H1 (cell line): Measurements from ENCODE around the gene SLAIN2. TPM values are rescaled to one million over a fixed set of nuclear protein-coding genes. Genes with fewer than 3 reads are reported as not detected.

Experiments
- CTCF ChIA-PET: fragments of 300-600 bp; sonication (Branson Sonifier 250); formaldehyde crosslinking; loops from one replicate; lab custom pipeline; 2021; ENCODE audit not compliant: partially characterized antibody; lab: Charles Lee
- POLR2A ChIA-PET: fragments of 300-600 bp; sonication (Branson Sonifier 250); formaldehyde crosslinking; loops from one replicate; lab custom pipeline; 2021; ENCODE audit warnings: inconsistent platforms; ENCODE audit not compliant: partially characterized antibody; lab: Charles Lee
- DNase-seq, 2 experiments: peaks; one replicate each; pipeline versions ENCODE4 v3.0.0 to v3.0.0-alpha.2; 2010 to 2022; ENCODE audit warnings: low spot score in 2 of 2, low read depth in 1 of 2, mixed read lengths in 1 of 2
- FAIRE-seq: peaks from 2 replicates; lab custom pipeline; 2011; peaks lifted over from hg19 to GRCh38; lab: Jason Lieb, UNC
- H2AFZ ChIP-seq: 2 replicates; pipeline ENCODE4 v1.8.1; 2012; ENCODE audit warnings: low read length, inconsistent platforms
- H2AK5ac ChIP-seq: 2 replicates; pipeline ENCODE4 v1.6.1; 2013; ENCODE audit warnings: low read depth, low read length
- H2BK120ac ChIP-seq: replicated peaks from 2 replicates; pipeline ENCODE3; 2013; ENCODE audit warnings: low read depth, low read length, inconsistent platforms
- H2BK12ac ChIP-seq: 2 replicates; pipeline ENCODE4 v1.6.1; 2013; ENCODE audit warnings: low read depth, low read length
- H2BK15ac ChIP-seq: 2 replicates; pipeline ENCODE4 v1.6.1; 2013; ENCODE audit warnings: low read length
- H2BK20ac ChIP-seq: 2 replicates; pipeline ENCODE4 v1.6.1; 2013; ENCODE audit warnings: low read length
- H2BK5ac ChIP-seq: 2 replicates; pipeline ENCODE4 v1.6.1; 2013; ENCODE audit warnings: low read depth, low read length
- H3K14ac ChIP-seq: 2 replicates; pipeline ENCODE4 v1.6.1; 2013; ENCODE audit warnings: inconsistent platforms; ENCODE audit not compliant: insufficient read length
- H3K18ac ChIP-seq: 2 replicates; pipeline ENCODE4 v1.6.1; 2013; ENCODE audit warnings: low read length; ENCODE audit errors: extremely low read depth
- H3K23ac ChIP-seq: 2 replicates; pipeline ENCODE4 v1.6.1; 2013; ENCODE audit warnings: inconsistent platforms; ENCODE audit not compliant: insufficient read length
- H3K23me2 ChIP-seq: 2 replicates; pipeline ENCODE4 v1.6.1; 2013; ENCODE audit warnings: low read depth, low read length
- H3K27ac ChIP-seq: 2 replicates; pipeline ENCODE4 v1.6.1; 2011; ENCODE audit warnings: low read depth, low read length, inconsistent platforms
- H3K27me3 ChIP-seq, 4 experiments: replicated peaks in 1 of 4; 1 replicate in 1 of 4; 2 replicates in 3 of 4; pipeline versions ENCODE4 v1.6.1 to v1.8.1; 2011 to 2013; ENCODE audit warnings: low read length in 3 of 4, mild to moderate bottlenecking in 3 of 4, inconsistent platforms in 2 of 4, mixed read lengths in 2 of 4, moderate library complexity in 1 of 4; ENCODE audit not compliant: control insufficient read depth in 3 of 4, insufficient read depth in 3 of 4; ENCODE audit errors: extremely low read depth in 1 of 4
- H3K36me3 ChIP-seq, 4 experiments: 2 replicates each; pipeline versions ENCODE4 v1.6.1 to v1.8.1; 2011 to 2013; ENCODE audit warnings: mild to moderate bottlenecking in 4 of 4, low read length in 3 of 4, moderate library complexity in 2 of 4, control low read depth in 1 of 4, inconsistent platforms in 1 of 4; ENCODE audit not compliant: insufficient read depth in 4 of 4, control insufficient read depth in 2 of 4
- H3K4ac ChIP-seq: replicated peaks from 2 replicates; pipeline ENCODE3; 2013; ENCODE audit warnings: low read length, low read depth, mixed read lengths, inconsistent platforms; ENCODE audit not compliant: insufficient read length
- H3K4me1 ChIP-seq, 4 experiments: replicated peaks in 1 of 4; 1 replicate in 1 of 4; 2 replicates in 3 of 4; pipeline versions ENCODE4 v1.6.1 to v1.8.1; 2011 to 2013; ENCODE audit warnings: low read length in 3 of 4, inconsistent platforms in 2 of 4, mixed read lengths in 1 of 4; ENCODE audit not compliant: insufficient read depth in 4 of 4, control insufficient read depth in 3 of 4
- H3K4me2 ChIP-seq, 2 experiments: 2 replicates each; pipeline versions ENCODE4 v1.6.1 to v1.8.1; 2011 to 2013; ENCODE audit warnings: low read depth in 2 of 2, low read length in 2 of 2, control low read depth in 1 of 2, inconsistent platforms in 1 of 2, mild to moderate bottlenecking in 1 of 2; ENCODE audit not compliant: insufficient read depth in 1 of 2
- H3K4me3 ChIP-seq, 4 experiments: fragments of 200-600, 300-600 bp in 1 of 4; sonication (generic), shearing (Covaris generic), sonication (Bioruptor Twin) in 1 of 4; 2 replicates each; pipeline versions ENCODE4 v1.5.1 to v1.8.1; 2011 to 2016; ENCODE audit warnings: low read length in 4 of 4, low read depth in 3 of 4, control low read depth in 2 of 4, inconsistent platforms in 2 of 4, mild to moderate bottlenecking in 2 of 4, mixed read lengths in 1 of 4, moderate library complexity in 1 of 4; ENCODE audit not compliant: insufficient read depth in 2 of 4; ENCODE audit errors: extremely low read depth in 1 of 4
- H3K56ac ChIP-seq: replicated peaks from 2 replicates; pipeline ENCODE3; 2013; ENCODE audit warnings: low read depth, mild to moderate bottlenecking, mixed read lengths, low read length, inconsistent platforms; ENCODE audit not compliant: insufficient read length
- H3K79me1 ChIP-seq: 2 replicates; pipeline ENCODE4 v1.6.1; 2013; ENCODE audit warnings: low read depth, low read length, control low read depth
- H3K79me2 ChIP-seq, 2 experiments: 2 replicates each; pipeline versions ENCODE4 v1.6.1 to v1.8.1; 2012 to 2013; ENCODE audit warnings: low read length in 2 of 2, mild to moderate bottlenecking in 2 of 2, inconsistent platforms in 1 of 2; ENCODE audit not compliant: insufficient read depth in 2 of 2, control insufficient read depth in 1 of 2
- H3K9ac ChIP-seq, 4 experiments: replicated peaks in 1 of 4; 1 replicate in 1 of 4; 2 replicates in 3 of 4; pipeline versions ENCODE4 v1.6.1 to v1.8.1; 2011 to 2013; ENCODE audit warnings: low read depth in 3 of 4, low read length in 3 of 4, control low read depth in 2 of 4, mild to moderate bottlenecking in 2 of 4, moderate library complexity in 2 of 4, inconsistent platforms in 1 of 4; ENCODE audit errors: extremely low read depth in 1 of 4
- H3K9me3 ChIP-seq, 2 experiments: 2 replicates each; pipeline versions ENCODE4 v1.6.1 to v1.8.1; 2012 to 2013; ENCODE audit warnings: mild to moderate bottlenecking in 2 of 2, moderate library complexity in 2 of 2, control low read depth in 1 of 2, inconsistent platforms in 1 of 2, low read depth in 1 of 2, low read length in 1 of 2, mixed read lengths in 1 of 2; ENCODE audit not compliant: insufficient read depth in 2 of 2
- H4K20me1 ChIP-seq, 2 experiments: replicated peaks in 1 of 2; 2 replicates each; pipeline versions ENCODE3 to v1.8.1; 2011 to 2013; ENCODE audit warnings: inconsistent platforms in 2 of 2, low read length in 2 of 2, mild to moderate bottlenecking in 1 of 2; ENCODE audit not compliant: insufficient read depth in 2 of 2, control insufficient read depth in 1 of 2
- H4K5ac ChIP-seq: 2 replicates; pipeline ENCODE4 v1.6.1; 2013; ENCODE audit warnings: low read length, low read depth, mixed read lengths, inconsistent platforms; ENCODE audit not compliant: insufficient read length
- H4K8ac ChIP-seq: 2 replicates; pipeline ENCODE4 v1.8.0; 2013; ENCODE audit warnings: mild to moderate bottlenecking, moderate library complexity, low read length, inconsistent platforms; ENCODE audit not compliant: insufficient read depth; ENCODE audit errors: extremely low read depth
- H4K91ac ChIP-seq: replicated peaks from 2 replicates; pipeline ENCODE3; 2013; ENCODE audit warnings: low read length, mixed read lengths, inconsistent platforms; ENCODE audit not compliant: insufficient read length
- BACH1 ChIP-seq: IDR thresholded peaks from 2 replicates; pipeline ENCODE4 v1.6.1; 2012; ENCODE audit warnings: low read length, improper control_type of control experiment
- BRCA1 ChIP-seq: IDR thresholded peaks from 2 replicates; pipeline ENCODE4 v1.6.1; 2012; ENCODE audit warnings: low read depth, low read length, improper control_type of control experiment
- CBX5 ChIP-seq: fragments of 300-800, 300-1000 bp; sonication (generic); IDR thresholded peaks from 2 replicates; pipeline ENCODE4 v1.7.1; 2016; ENCODE audit warnings: antibody characterized with exemption, low read length, low read depth
- CHD1 ChIP-seq: IDR thresholded peaks from 2 replicates; pipeline ENCODE4 v1.6.1; 2012; ENCODE audit warnings: low read depth, low read length, improper control_type of control experiment
- EGR1 ChIP-seq: IDR thresholded peaks from 2 replicates; pipeline ENCODE4 v1.6.1; 2011; ENCODE audit warnings: low read depth, low read length, borderline replicate concordance
- FOSL1 ChIP-seq: IDR thresholded peaks from 2 replicates; pipeline ENCODE4 v1.6.1; 2011; ENCODE audit warnings: mild to moderate bottlenecking, low read depth, low read length, moderate library complexity; ENCODE audit not compliant: insufficient read depth
- GTF2F1 ChIP-seq: IDR thresholded peaks from 2 replicates; pipeline ENCODE4 v1.6.1; 2012; ENCODE audit warnings: low read depth, low read length, improper control_type of control experiment, borderline replicate concordance
- HDAC2 ChIP-seq, 2 experiments: fragments of 300-600 bp in 1 of 2; sonication (generic) in 1 of 2; IDR thresholded peaks; 2 replicates each; pipeline ENCODE4 v1.6.1; 2011 to 2012; ENCODE audit warnings: low read depth in 2 of 2, low read length in 2 of 2, mild to moderate bottlenecking in 2 of 2, moderate library complexity in 2 of 2, borderline replicate concordance in 1 of 2, inconsistent platforms in 1 of 2
- JUND ChIP-seq: IDR thresholded peaks from 2 replicates; pipeline ENCODE4 v1.6.1; 2011; ENCODE audit warnings: mild to moderate bottlenecking, improper control_type of control experiment, low read length
- KDM5A ChIP-seq: fragments of 200-600 bp; IDR thresholded peaks from 2 replicates; pipeline ENCODE4 v1.7.1; 2012; ENCODE audit warnings: mild to moderate bottlenecking, low read length, inconsistent platforms, mixed read lengths
- SIN3A ChIP-seq, 2 experiments: IDR thresholded peaks in 1 of 2; conservative IDR thresholded peaks in 1 of 2; 2 replicates each; pipeline ENCODE4 v1.6.1; 2011 to 2012; ENCODE audit warnings: low read length in 2 of 2, improper control_type of control experiment in 1 of 2, low read depth in 1 of 2, mild to moderate bottlenecking in 1 of 2
- SP2 ChIP-seq: IDR thresholded peaks from 2 replicates; pipeline ENCODE4 v1.6.1; 2012; ENCODE audit warnings: mild to moderate bottlenecking, low read length, inconsistent platforms
- TAF1 ChIP-seq: IDR thresholded peaks from 2 replicates; pipeline ENCODE4 v1.6.1; 2011; ENCODE audit warnings: mild to moderate bottlenecking, low read depth, low read length
- WGBS, 2 experiments: shearing (Covaris generic) in 1 of 2; methylation state at CpG; one replicate each; pipeline versions ENCODE4 v1.1.6 to v1.1.7; 2013 to 2015; ENCODE audit warnings: low lambda C conversion rate in 2 of 2, mixed read lengths in 2 of 2, inconsistent platforms in 1 of 2, low coverage in 1 of 2, missing lambda C conversion rate in 1 of 2; ENCODE audit not compliant: insufficient replicate concordance in 2 of 2, insufficient coverage in 1 of 2, insufficient read length in 1 of 2; ENCODE audit errors: extremely low coverage in 1 of 2, missing lambda C conversion rate in 1 of 2; 5-methylcytosine and 5-hydroxymethylcytosine counted together
- polyA plus RNA-seq, 7 experiments: library from polyadenylated mRNA; depleted of rRNA in 3 of 7; stranded (reverse) in 5 of 7; unstranded in 2 of 7; fragments of >200 nt in 5 of 7; fragments of 200-250 nt in 2 of 7; gene quantifications; 1 replicate in 5 of 7; 2 replicates in 1 of 7; 4 replicates in 1 of 7; pipeline versions ENCODE4 v1.2.1 to v1.2.3, GENCODE V29; 2011 to 2013; ENCODE audit warnings: missing spikeins in 2 of 7, mixed read lengths in 2 of 7
- total RNA-seq: library from RNA; stranded (reverse); fragmentation: NEBNext Ultra II Directional; extraction: Animal tissue kit (Norgen Biotek cat#: 25700); gene quantifications from 2 replicates; pipeline ENCODE4 v1.2.1, GENCODE V29; 2021

The SLAIN2 gene
- total and polyA plus RNA-seq, 2 of the 8 experiments (the other 6 are each of a cell fraction or from before 2014, with no cell fraction given): 8.2 to 40.0 TPM

GRCh38 chr4:48311896-48312295, 29.4 kb upstream of the SLAIN2 start:
- CTCF ChIA-PET: interaction anchor here (0.5 to 1.2 kb wide), 2 partner anchors 16 to 18 kb away, joined by 3 to 4 read pairs; no protein-coding TSS in a partner anchor
- no peak for FAIRE-seq
- H2AFZ ChIP-seq: no peak overlapping the region

More at GRCh38 chr4:48311896-48312295, 29.4 kb upstream of the SLAIN2 start:
- H3K4me1 ChIP-seq: no peaks in the 10 kb centered on the region
- H3K56ac ChIP-seq: no peak overlapping the region
- WGBS, 2 experiments: 94% methylated on average over 3 of the region's 3 CpGs; no CpG with 5 or more reads in 1 of the 2 experiments
- no peak overlapping the region for H3K23ac ChIP-seq
- no peaks in the 10 kb centered on the region for H3K27me3 ChIP-seq
- no peaks in the 10 kb centered on the region for H3K36me3 ChIP-seq
- H2BK120ac ChIP-seq: no peak overlapping the region
- no peak overlapping the region for H2BK5ac ChIP-seq
- no peak overlapping the region for H4K5ac ChIP-seq
- H3K23me2 ChIP-seq: no peaks in the 10 kb centered on the region
- no peak overlapping the region for H2AK5ac ChIP-seq
- H3K18ac ChIP-seq: no peak overlapping the region
- H2BK20ac ChIP-seq: no peak overlapping the region
- TF ChIP-seq SP2: no peak
- no peak for TF ChIP-seq CHD1
- no peak for TF ChIP-seq BRCA1
- TF ChIP-seq CBX5: no peak
- no peak for TF ChIP-seq TAF1
- no peak for TF ChIP-seq KDM5A
- TF ChIP-seq JUND: no peak
- TF ChIP-seq FOSL1: no peak
- no peak for TF ChIP-seq BACH1
- no peak for TF ChIP-seq GTF2F1
- no peak for TF ChIP-seq SIN3A (conservative IDR thresholded peaks at IDR 0.05 in 1 of 2, IDR thresholded peaks at IDR 0.05 in 1 of 2; ENCODE audit: low read depth in 1 of 2, low read length in 2 of 2)
- no peak for TF ChIP-seq EGR1
- TF ChIP-seq HDAC2 (IDR thresholded peaks at IDR 0.05; ENCODE audit: borderline replicate concordance in 1 of 2, low read depth in 2 of 2, low read length in 2 of 2): no peak
- no peak overlapping the region for H3K4me2 ChIP-seq
- H4K20me1 ChIP-seq: no peaks in the 10 kb centered on the region
- H3K4ac ChIP-seq: no peak overlapping the region
- no peak overlapping the region for H4K91ac ChIP-seq
- no peaks in the 10 kb centered on the region for H3K9me3 ChIP-seq
- no peak overlapping the region for H3K4me3 ChIP-seq
- no peak overlapping the region for H2BK15ac ChIP-seq
- no peak overlapping the region for H3K14ac ChIP-seq
- no peak overlapping the region for H4K8ac ChIP-seq
- no peaks in the 10 kb centered on the region for H3K79me2 ChIP-seq
- no peak for DNase-seq
- POLR2A ChIA-PET: no interaction called here
- H2BK12ac ChIP-seq: no peak overlapping the region
- no peaks in the 10 kb centered on the region for H3K79me1 ChIP-seq
- no peak overlapping the region for H3K9ac ChIP-seq
- no peak overlapping the region for H3K27ac ChIP-seq
